H54 (cell line): ENCODE data around the gene PPOX.
A peak's percentile ranks its signal among the peaks of the same experiment; 100 is the strongest.

ENCODE experiments used
- DNase-seq: peaks from one replicate; pipeline ENCODE4 v3.0.0; 2011; ENCODE audit warnings: low spot score, mixed read lengths; ENCODE audit not compliant: insufficient read length
- FAIRE-seq: peaks from 3 replicates; lab custom pipeline; 2011; peaks lifted over from hg19 to GRCh38; lab: Jason Lieb, UNC
- POLR2A ChIP-seq: IDR thresholded peaks from 2 replicates; pipeline ENCODE4 v1.6.1; 2011; ENCODE audit warnings: low read depth, mild to moderate bottlenecking, low read length

PPOX gene

GRCh38 chr1:161191971-161192370 is 25.7 kb downstream of the PPOX start:
- FAIRE-seq = no peak
- DNase-seq = no peak
- no peak for TF ChIP-seq POLR2A

GRCh38 chr1:161192476-161193465 is 26.5 kb downstream of the PPOX start:
- FAIRE-seq = no peak
- TF ChIP-seq POLR2A = no peak
- peak; percentile 62 for DNase-seq

GRCh38 chr1:161193561-161194235 is 27.5 kb downstream of the PPOX start:
- DNase-seq (no peak), FAIRE-seq (no peak)
- no peak for TF ChIP-seq POLR2A

- no peak for DNase-seq
- FAIRE-seq = no peak
- no peak for TF ChIP-seq POLR2A
These were observed 28.9 kb downstream of the PPOX start for GRCh38 chr1:161195171-161195570.

- no peak for TF ChIP-seq POLR2A
- FAIRE-seq (no peak), DNase-seq (no peak)
These were observed 29.9 kb downstream of the PPOX start for GRCh38 chr1:161196111-161196510.

GRCh38 chr1:161196521-161197451 is 30.6 kb downstream of the PPOX start:
- DNase-seq = no peak
- FAIRE-seq = no peak

GRCh38 chr1:161197560-161198193 is 31.5 kb downstream of the PPOX start:
- no peak for TF ChIP-seq POLR2A
- no peak for DNase-seq
- FAIRE-seq = no peak

More at GRCh38 chr1:161196521-161197451, 30.6 kb downstream of the PPOX start:
- TF ChIP-seq POLR2A = no peak

- DNase-seq (no peak), FAIRE-seq (no peak)
- no peak for TF ChIP-seq POLR2A
These were observed 32.1 kb downstream of the PPOX start for GRCh38 chr1:161198194-161198896.

- no peak for DNase-seq
- no peak for TF ChIP-seq POLR2A
- no peak for FAIRE-seq
These were observed 32.7 kb downstream of the PPOX start, which contains the start of gene ADAMTS4 for GRCh38 chr1:161198897-161199431. Gene ADAMTS4, minus strand, starts transcription at chr1:161199054. Its CDS starts 427 bp downstream, at chr1:161198627.

GRCh38 chr1:161199506-161200139 is 33.4 kb downstream of the PPOX start:
- no peak for DNase-seq
- TF ChIP-seq POLR2A = no peak
- no peak for FAIRE-seq

GRCh38 chr1:161200421-161200991 is 34.3 kb downstream of the PPOX start:
- no peak for DNase-seq
- FAIRE-seq = no peak
- no peak for TF ChIP-seq POLR2A
